Vagina (tissue), 2 donors: ENCODE results near the gene C22orf23.

Experiments
- CTCF ChIP-seq, 3 experiments: fragments of 450-650 bp in 2 of 3; fragments of 200-600 bp in 1 of 3; sonication (generic) in 1 of 3; IDR thresholded peaks; one replicate each; pipeline ENCODE4 v1.5.1; 2017 to 2019; ENCODE audit warnings: antibody characterized with exemption in 3 of 3, mild to moderate bottlenecking in 2 of 3, moderate library complexity in 2 of 3
- POLR2A ChIP-seq, 2 donors: fragments of 450-650 bp; IDR thresholded peaks; one replicate each; pipeline ENCODE4 v1.6.1; 2017; ENCODE audit warnings: antibody characterized with exemption in 2 of 2, mild to moderate bottlenecking in 2 of 2, moderate library complexity in 2 of 2

GRCh38 chr22:37910890-37911672 is 42.3 kb downstream of the C22orf23 start:
- TF ChIP-seq CTCF (IDR thresholded peaks at IDR 0.05) (no peak), POLR2A (IDR thresholded peaks at IDR 0.05) (no peak)
